BLaER1 (cell line): ENCODE measurements around the gene SKIC2.

Experiments used
- H3K27ac ChIP-seq: shearing (Covaris generic); formaldehyde crosslinking; 2 replicates; pipeline ENCODE4 v1.8.1; 2022
- H3K27me3 ChIP-seq: shearing (Covaris generic); formaldehyde crosslinking; 2 replicates; pipeline ENCODE4 v1.8.1; 2022
- H3K36me3 ChIP-seq: shearing (Covaris generic); formaldehyde crosslinking; 2 replicates; pipeline ENCODE4 v1.8.1; 2022
- H3K4me1 ChIP-seq: shearing (Covaris generic); formaldehyde crosslinking; 2 replicates; pipeline ENCODE4 v1.8.1; 2022
- H3K4me2 ChIP-seq: shearing (Covaris generic); formaldehyde crosslinking; 2 replicates; pipeline ENCODE4 v1.8.1; 2022
- H3K4me3 ChIP-seq: shearing (Covaris generic); formaldehyde crosslinking; 2 replicates; pipeline ENCODE4 v1.8.1; 2022
- H3K9ac ChIP-seq: shearing (Covaris generic); formaldehyde crosslinking; 2 replicates; pipeline ENCODE4 v1.8.1; 2022
- H3K9me3 ChIP-seq: shearing (Covaris generic); formaldehyde crosslinking; 2 replicates; pipeline ENCODE4 v1.8.1; 2022
- H4K20me1 ChIP-seq: shearing (Covaris generic); formaldehyde crosslinking; 2 replicates; pipeline ENCODE4 v1.8.1; 2022
- Cebpa-rat ChIP-seq: shearing (Covaris generic); IDR thresholded peaks from 2 replicates; pipeline ENCODE4 v1.8.1; 2022

The SKIC2 gene

DNA sequence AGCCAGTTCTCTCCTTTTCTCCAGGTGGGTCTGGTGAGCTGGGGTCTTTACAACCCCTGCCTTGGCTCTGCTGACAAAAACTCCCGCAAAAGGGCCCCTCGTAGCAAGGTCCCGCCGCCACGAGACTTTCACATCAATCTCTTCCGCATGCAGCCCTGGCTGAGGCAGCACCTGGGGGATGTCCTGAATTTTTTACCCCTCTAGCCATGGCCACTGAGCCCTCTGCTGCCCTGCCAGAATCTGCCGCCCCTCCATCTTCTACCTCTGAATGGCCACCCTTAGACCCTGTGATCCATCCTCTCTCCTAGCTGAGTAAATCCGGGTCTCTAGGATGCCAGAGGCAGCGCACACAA is 13.8 kb upstream of the SKIC2 start:
- Histone ChIP-seq H3K9me3 (no peaks in the 10 kb centered on the region), H3K36me3 (peaks cover 4% of the 10 kb centered on the region; the same call in 1 of the 2 replicates), H3K27ac (no peak overlapping the region), H3K27me3 (no peaks in the 10 kb centered on the region), H3K9ac (no peak overlapping the region), H3K4me3 (no peak overlapping the region), H4K20me1 (no peaks in the 10 kb centered on the region), H3K4me1 (peaks cover 14% of the 10 kb centered on the region), H3K4me2 (no peak overlapping the region)
- no peak for TF ChIP-seq Cebpa-rat

DNA sequence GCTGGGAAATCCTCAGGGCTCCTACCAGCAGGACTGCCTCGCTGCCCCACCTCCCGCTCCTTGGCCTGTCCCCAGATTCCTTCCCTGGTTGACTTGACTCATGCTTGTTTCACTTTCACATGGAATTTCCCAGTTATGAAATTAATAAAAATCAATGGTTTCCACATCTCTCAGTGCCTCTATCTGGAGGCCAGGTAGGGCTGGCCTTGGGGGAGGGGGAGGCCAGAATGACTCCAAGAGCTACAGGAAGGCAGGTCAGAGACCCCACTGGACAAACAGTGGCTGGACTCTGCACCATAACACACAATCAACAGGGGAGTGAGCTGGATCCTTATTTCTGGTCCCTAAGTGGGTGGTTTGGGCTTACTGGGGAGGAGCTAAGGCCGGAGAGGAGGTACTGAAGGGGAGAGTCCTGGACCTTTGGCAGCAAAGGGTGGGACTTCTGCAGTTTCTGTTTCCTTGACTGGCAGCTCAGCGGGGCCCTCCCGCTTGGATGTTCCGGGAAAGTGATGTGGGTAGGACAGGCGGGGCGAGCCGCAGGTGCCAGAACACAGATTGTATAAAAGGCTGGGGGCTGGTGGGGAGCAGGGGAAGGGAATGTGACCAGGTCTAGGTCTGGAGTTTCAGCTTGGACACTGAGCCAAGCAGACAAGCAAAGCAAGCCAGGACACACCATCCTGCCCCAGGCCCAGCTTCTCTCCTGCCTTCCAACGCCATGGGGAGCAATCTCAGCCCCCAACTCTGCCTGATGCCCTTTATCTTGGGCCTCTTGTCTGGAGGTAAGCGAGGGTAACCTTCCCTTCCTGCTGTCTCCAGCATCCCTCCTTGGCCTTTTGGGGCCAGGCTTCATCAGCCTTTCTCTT is 13.2 kb upstream of the SKIC2 start, which contains the start of gene CFB:
TSS of gene CFB (plus strand) at position 589 of the 863 bp plus-strand sequence. CDS start at position 716, 127 bp downstream.
- H3K9ac ChIP-seq, result no peak within 1 kb of the TSS

DNA sequence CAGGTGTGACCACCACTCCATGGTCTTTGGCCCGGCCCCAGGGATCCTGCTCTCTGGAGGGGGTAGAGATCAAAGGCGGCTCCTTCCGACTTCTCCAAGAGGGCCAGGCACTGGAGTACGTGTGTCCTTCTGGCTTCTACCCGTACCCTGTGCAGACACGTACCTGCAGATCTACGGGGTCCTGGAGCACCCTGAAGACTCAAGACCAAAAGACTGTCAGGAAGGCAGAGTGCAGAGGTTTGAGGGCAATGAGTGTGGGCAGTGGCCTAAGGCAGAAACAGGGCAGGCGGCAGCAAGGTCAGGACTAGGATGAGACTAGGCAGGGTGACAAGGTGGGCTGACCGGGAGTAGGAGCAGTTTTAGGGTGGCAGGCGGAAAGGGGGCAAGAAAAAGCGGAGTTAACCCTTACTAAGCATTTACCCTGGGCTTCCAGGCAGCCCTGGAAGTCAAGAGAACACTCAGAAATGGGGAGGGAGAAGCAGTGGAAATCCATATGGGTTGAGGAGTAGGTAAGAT is 12.5 kb upstream of the SKIC2 start:
- no peaks in the 10 kb centered on the region for H3K9me3 ChIP-seq
- H3K27ac ChIP-seq, result no peak overlapping the region
- peaks cover 1% of the 10 kb centered on the region; the same call in 1 of the 2 replicates for H3K4me1 ChIP-seq
- no peaks in the 10 kb centered on the region for H4K20me1 ChIP-seq
- no peaks in the 10 kb centered on the region for H3K27me3 ChIP-seq
- no peak overlapping the region for H3K4me2 ChIP-seq
- H3K4me3 ChIP-seq, result no peak overlapping the region
- TF ChIP-seq Cebpa-rat, result no peak
- H3K9ac ChIP-seq, result no peak overlapping the region
- H3K36me3 ChIP-seq, result peaks cover 16% of the 10 kb centered on the region

More for the DNA sequence above, 13.2 kb upstream of the SKIC2 start, which contains the start of gene CFB:
- Histone ChIP-seq H3K27ac (no peak within 1 kb of the TSS), H3K4me3 (no peak within 1 kb of the TSS), H3K4me1 (peaks cover 8% of the 10 kb centered on the region), H3K9me3 (no peaks in the 10 kb centered on the region), H3K4me2 (no peak within 1 kb of the TSS), H4K20me1 (no peaks in the 10 kb centered on the region), H3K36me3 (peaks cover 9% of the 10 kb centered on the region), H3K27me3 (no peaks in the 10 kb centered on the region)
- TF ChIP-seq Cebpa-rat, result no peak

DNA sequence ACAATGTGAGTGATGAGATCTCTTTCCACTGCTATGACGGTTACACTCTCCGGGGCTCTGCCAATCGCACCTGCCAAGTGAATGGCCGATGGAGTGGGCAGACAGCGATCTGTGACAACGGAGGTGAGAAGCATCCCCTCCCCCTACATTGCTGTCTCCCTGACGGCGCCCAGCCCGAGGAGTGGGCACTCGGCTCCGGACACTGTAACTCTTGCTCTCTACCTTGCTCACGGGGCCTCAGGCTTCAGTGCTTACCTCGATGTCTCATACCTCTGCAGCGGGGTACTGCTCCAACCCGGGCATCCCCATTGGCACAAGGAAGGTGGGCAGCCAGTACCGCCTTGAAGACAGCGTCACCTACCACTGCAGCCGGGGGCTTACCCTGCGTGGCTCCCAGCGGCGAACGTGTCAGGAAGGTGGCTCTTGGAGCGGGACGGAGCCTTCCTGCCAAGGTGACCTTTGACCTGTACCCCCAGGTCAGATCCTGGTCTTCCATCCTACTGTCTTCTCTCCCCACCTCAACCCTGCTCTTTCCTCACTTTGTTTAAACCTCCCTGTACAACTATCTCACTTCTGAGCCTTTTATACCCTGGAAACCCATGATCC is 11.8 kb upstream of the SKIC2 start:
- no peaks in the 10 kb centered on the region for H4K20me1 ChIP-seq
- TF ChIP-seq Cebpa-rat, result no peak
- no peaks in the 10 kb centered on the region for H3K9me3 ChIP-seq
- no peak overlapping the region for H3K9ac ChIP-seq
- no peak overlapping the region for H3K4me3 ChIP-seq
- H3K4me1 ChIP-seq, result no peaks in the 10 kb centered on the region
- H3K36me3 ChIP-seq, result peaks cover 24% of the 10 kb centered on the region
- no peaks in the 10 kb centered on the region for H3K27me3 ChIP-seq
- H3K27ac ChIP-seq, result no peak overlapping the region
- H3K4me2 ChIP-seq, result no peak overlapping the region

DNA sequence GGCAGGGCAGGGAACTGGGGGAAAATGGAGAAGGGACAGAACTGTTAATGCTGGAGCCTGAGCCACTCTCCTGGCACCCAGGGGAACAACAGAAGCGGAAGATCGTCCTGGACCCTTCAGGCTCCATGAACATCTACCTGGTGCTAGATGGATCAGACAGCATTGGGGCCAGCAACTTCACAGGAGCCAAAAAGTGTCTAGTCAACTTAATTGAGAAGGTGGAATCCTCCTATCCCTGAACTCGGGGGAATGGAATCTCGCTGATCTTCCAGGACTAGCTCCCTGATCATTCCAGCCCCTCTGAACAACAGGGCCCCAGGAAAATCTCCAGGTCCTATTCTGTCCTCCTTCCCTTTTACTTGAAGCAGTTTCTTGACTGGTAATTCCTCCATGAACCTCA is 11.1 kb upstream of the SKIC2 start:
- Histone ChIP-seq H3K36me3 (peaks cover 31% of the 10 kb centered on the region), H3K9me3 (no peaks in the 10 kb centered on the region), H3K4me1 (no peaks in the 10 kb centered on the region), H3K27me3 (no peaks in the 10 kb centered on the region), H3K4me3 (no peak overlapping the region), H3K4me2 (no peak overlapping the region), H4K20me1 (no peaks in the 10 kb centered on the region), H3K9ac (no peak overlapping the region), H3K27ac (no peak overlapping the region)
- no peak for TF ChIP-seq Cebpa-rat

DNA sequence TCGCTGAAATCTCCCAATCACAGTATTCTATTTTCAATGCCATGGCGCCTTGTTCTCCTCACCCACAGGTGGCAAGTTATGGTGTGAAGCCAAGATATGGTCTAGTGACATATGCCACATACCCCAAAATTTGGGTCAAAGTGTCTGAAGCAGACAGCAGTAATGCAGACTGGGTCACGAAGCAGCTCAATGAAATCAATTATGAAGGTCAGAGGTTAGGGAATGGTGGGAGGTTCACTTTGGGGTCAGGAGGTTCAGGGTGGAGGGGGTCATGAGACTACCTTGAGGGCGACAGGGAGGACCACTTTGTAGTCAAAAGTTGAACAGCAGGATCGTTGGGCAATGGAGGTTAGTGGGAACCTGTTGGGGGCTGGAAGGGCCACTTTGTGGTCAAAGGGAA is 10.7 kb upstream of the SKIC2 start:
- no peak overlapping the region for H3K4me3 ChIP-seq
- H4K20me1 ChIP-seq, result no peaks in the 10 kb centered on the region
- H3K4me2 ChIP-seq, result no peak overlapping the region
- no peak overlapping the region for H3K27ac ChIP-seq
- H3K4me1 ChIP-seq, result no peaks in the 10 kb centered on the region
- peaks cover 35% of the 10 kb centered on the region for H3K36me3 ChIP-seq
- no peak overlapping the region for H3K9ac ChIP-seq
- no peak for TF ChIP-seq Cebpa-rat
- no peaks in the 10 kb centered on the region for H3K9me3 ChIP-seq
- H3K27me3 ChIP-seq, result no peaks in the 10 kb centered on the region

DNA sequence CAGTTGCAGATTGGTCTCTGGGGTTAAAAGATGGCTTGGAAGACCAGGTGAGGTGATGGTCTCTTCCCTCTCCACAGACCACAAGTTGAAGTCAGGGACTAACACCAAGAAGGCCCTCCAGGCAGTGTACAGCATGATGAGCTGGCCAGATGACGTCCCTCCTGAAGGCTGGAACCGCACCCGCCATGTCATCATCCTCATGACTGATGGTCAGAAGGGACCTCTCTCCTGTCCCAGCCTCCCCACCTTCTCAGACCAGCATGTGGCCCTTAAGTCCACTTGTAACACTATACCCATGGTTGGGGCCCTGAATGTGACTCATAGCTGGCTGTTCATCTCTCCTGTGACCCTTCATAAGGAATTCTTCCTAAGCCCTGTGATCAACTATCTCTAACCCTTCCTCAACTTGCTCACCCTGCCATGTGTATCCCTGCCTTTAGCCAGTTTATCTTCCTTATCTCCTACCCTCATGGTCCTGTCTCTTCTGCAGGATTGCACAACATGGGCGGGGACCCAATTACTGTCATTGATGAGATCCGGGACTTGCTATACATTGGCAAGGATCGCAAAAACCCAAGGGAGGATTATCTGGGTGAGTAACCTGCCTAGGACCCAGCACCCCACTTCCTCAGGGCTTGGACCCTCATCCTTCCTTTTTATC is 10.1 kb upstream of the SKIC2 start:
- H3K27me3 ChIP-seq, result no peaks in the 10 kb centered on the region
- 0 out of 2 replicates have a peak, but pooled peaks have one; percentile 16 for TF ChIP-seq Cebpa-rat
- H3K36me3 ChIP-seq, result peaks cover 41% of the 10 kb centered on the region
- H3K4me1 ChIP-seq, result no peaks in the 10 kb centered on the region
- no peaks in the 10 kb centered on the region for H4K20me1 ChIP-seq
- no peak overlapping the region for H3K4me2 ChIP-seq
- H3K9me3 ChIP-seq, result no peaks in the 10 kb centered on the region
- no peak overlapping the region for H3K27ac ChIP-seq
- H3K9ac ChIP-seq, result no peak overlapping the region
- no peak overlapping the region for H3K4me3 ChIP-seq

DNA sequence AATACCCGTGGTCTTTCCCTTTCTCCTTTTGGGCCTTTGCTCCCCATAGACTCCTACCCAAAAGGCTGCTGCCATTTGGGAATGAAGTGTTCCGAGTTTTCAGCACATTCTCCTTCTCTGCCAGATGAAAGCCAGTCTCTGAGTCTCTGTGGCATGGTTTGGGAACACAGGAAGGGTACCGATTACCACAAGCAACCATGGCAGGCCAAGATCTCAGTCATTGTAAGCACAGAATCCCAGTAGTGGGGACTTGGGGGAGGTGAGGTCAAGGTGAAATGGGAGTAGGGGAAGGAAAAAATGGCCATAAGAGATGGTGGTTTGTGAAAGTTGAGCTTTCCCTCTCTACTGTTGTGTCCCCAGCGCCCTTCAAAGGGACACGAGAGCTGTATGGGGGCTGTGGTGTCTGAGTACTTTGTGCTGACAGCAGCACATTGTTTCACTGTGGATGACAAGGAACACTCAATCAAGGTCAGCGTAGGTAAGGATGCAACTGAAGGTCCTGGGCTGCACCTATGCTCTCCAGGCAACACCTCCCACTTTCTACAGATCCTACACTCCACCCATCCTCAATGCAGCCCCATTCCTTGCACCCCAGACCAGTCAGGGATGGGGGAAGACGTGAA is 8.9 kb upstream of the SKIC2 start:
- no peak for TF ChIP-seq Cebpa-rat
- Histone ChIP-seq H4K20me1 (no peaks in the 10 kb centered on the region), H3K27me3 (no peaks in the 10 kb centered on the region), H3K9me3 (no peaks in the 10 kb centered on the region), H3K4me1 (no peaks in the 10 kb centered on the region), H3K27ac (no peak overlapping the region), H3K9ac (no peak overlapping the region), H3K4me2 (no peak overlapping the region), H3K4me3 (no peak overlapping the region), H3K36me3 (peaks cover 52% of the 10 kb centered on the region)

DNA sequence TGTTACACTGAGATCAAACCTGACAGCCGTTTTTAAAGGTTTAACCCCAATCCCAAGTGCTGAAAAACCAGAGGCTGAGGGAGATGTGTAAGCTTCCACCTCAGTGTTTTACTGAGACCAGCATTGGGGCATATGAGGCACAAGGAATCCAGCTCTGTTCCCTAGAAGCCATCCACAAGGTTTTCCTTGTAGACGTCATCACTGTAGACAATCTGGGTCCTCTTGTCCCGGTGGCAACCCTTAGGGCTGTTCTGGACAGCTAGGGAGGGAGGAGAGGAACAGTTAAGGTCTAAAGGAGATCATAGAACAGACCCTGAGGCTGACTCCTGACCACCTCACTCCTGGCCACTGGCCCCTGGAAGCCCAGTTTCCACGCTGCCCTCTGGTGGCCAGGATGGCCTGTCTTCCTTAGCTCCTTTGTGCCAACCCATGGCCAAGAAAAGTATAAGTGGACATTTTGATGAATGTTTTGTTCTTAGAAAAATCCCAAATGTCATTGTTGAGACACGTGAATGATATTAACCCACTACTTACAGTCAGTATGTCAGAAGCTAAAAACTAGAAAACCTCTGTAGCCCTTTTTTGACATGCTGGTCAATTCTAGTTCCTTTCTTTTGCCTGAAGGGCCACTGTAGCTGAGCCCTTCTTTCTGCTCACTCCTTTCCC is 6.7 kb upstream of the SKIC2 start:
- Histone ChIP-seq H3K27me3 (no peaks in the 10 kb centered on the region), H4K20me1 (no peaks in the 10 kb centered on the region), H3K4me2 (no peak overlapping the region), H3K9ac (no peak overlapping the region), H3K4me3 (no peak overlapping the region), H3K9me3 (no peaks in the 10 kb centered on the region), H3K4me1 (peaks cover 1% of the 10 kb centered on the region), H3K36me3 (peaks cover 75% of the 10 kb centered on the region), H3K27ac (no peak overlapping the region)
- no peak for TF ChIP-seq Cebpa-rat
